C4-2B (cell line): ENCODE measurements around the gene CASP8.

Experiments
- H3K27ac ChIP-seq: fragments of 450-650 bp; 2 replicates; pipeline ENCODE4 v1.5.1; 2017
- CTCF ChIP-seq: fragments of 450-650 bp; conservative IDR thresholded peaks from 2 replicates; pipeline ENCODE4 v1.5.1; 2017; ENCODE audit warnings: mild to moderate bottlenecking
- ZFX ChIP-seq: fragments of 450-650 bp; IDR thresholded peaks from 2 replicates; pipeline ENCODE4 v1.6.1; 2017

The CASP8 gene

GRCh38 chr2:201327678-201328077, 67.3 kb downstream of the CASP8 start:
- H3K27ac ChIP-seq = no peak overlapping the region
- TF ChIP-seq CTCF = no peak
- TF ChIP-seq ZFX = no peak

GRCh38 chr2:201329409-201329808, 69.1 kb downstream of the CASP8 start:
- no peak overlapping the region for H3K27ac ChIP-seq
- TF ChIP-seq ZFX (no peak), CTCF (no peak)
